SU-DHL-6 (cell line): ENCODE data around the gene CDC25B.

Experiments
- H2AFZ ChIP-seq: fragments of 200-600 bp; sonication (generic); 2 replicates; pipeline ENCODE4 v1.6.1; 2014; ENCODE audit warnings: low read depth, mild to moderate bottlenecking, moderate library complexity, mixed read lengths, antibody characterized with exemption, low read length; ENCODE audit not compliant: severe bottlenecking
- H3F3A ChIP-seq: fragments of 200-600 bp; shearing (Covaris generic); 2 replicates; pipeline ENCODE4 v1.6.0; 2016; ENCODE audit warnings: antibody characterized with exemption, mild to moderate bottlenecking; ENCODE audit not compliant: insufficient read depth
- H3K27ac ChIP-seq: fragments of 200-600 bp; sonication (generic); 2 replicates; pipeline ENCODE4 v1.5.1; 2016; ENCODE audit warnings: low read depth, mild to moderate bottlenecking, low read length, moderate library complexity, mixed read lengths
- H3K27me3 ChIP-seq: fragments of 200-600 bp; sonication (generic), shearing (Covaris generic); 2 replicates; pipeline ENCODE4 v1.6.0; 2014; ENCODE audit warnings: mild to moderate bottlenecking, low read length
- H3K36me3 ChIP-seq: fragments of 200-600 bp; sonication (generic); 2 replicates; pipeline ENCODE4 v1.6.1; 2014; ENCODE audit warnings: mild to moderate bottlenecking, low read length, mixed read lengths
- H3K4me2 ChIP-seq: fragments of 300-600, 200-600 bp; shearing (Covaris generic), sonication (generic); 2 replicates; pipeline ENCODE4 v1.6.0; 2014; ENCODE audit warnings: low read length, low read depth, mild to moderate bottlenecking; ENCODE audit not compliant: poor library complexity, severe bottlenecking
- H3K4me3 ChIP-seq: fragments of 200-600 bp; sonication (generic); 2 replicates; pipeline ENCODE4 v1.5.1; 2014; ENCODE audit warnings: antibody characterized with exemption, low read length, mild to moderate bottlenecking, mixed read lengths; ENCODE audit not compliant: insufficient read depth, poor library complexity, severe bottlenecking
- H3K79me2 ChIP-seq: fragments of 200-600 bp; sonication (generic); 2 replicates; pipeline ENCODE4 v1.6.1; 2014; ENCODE audit warnings: mild to moderate bottlenecking, low read length, moderate library complexity; ENCODE audit not compliant: insufficient read depth
- H3K9ac ChIP-seq: fragments of 200-600 bp; sonication (generic); 2 replicates; pipeline ENCODE4 v1.7.0; 2014; ENCODE audit warnings: mild to moderate bottlenecking, low read length
- H3K9me2 ChIP-seq: fragments of 200-600 bp; sonication (generic); replicated peaks from 2 replicates; pipeline ENCODE4 v1.6.1; 2014; ENCODE audit warnings: low read length; ENCODE audit not compliant: insufficient read depth
- H3K9me3 ChIP-seq: fragments of 200-600 bp; sonication (generic); 2 replicates; pipeline ENCODE4 v1.6.1; 2014; ENCODE audit warnings: low read length, mixed read lengths; ENCODE audit not compliant: insufficient read depth
- H4K20me1 ChIP-seq: fragments of 200-600 bp; sonication (generic); 2 replicates; pipeline ENCODE4 v1.6.1; 2014; ENCODE audit warnings: low read depth, mild to moderate bottlenecking, antibody characterized with exemption, low read length, moderate library complexity, mixed read lengths
- CTCF ChIP-seq: fragments of 200-600 bp; sonication (generic); IDR thresholded peaks from one replicate; pipeline ENCODE4 v1.5.1; 2017; ENCODE audit warnings: antibody characterized with exemption, mild to moderate bottlenecking, low read length, moderate library complexity; ENCODE audit not compliant: insufficient read depth, poor library complexity, severe bottlenecking
- EZH2phosphoT487 ChIP-seq: fragments of 200-600 bp; sonication (generic), shearing (Covaris generic); conservative IDR thresholded peaks from 2 replicates; pipeline ENCODE4 v1.6.1; 2018; ENCODE audit warnings: mild to moderate bottlenecking, antibody characterized with exemption, low read length, moderate library complexity, mixed read lengths

CDC25B gene

GRCh38 chr20:3795511-3796468 lies at the start of gene CDC25B:
CDC25B (plus strand) TSS chr20:3796310; CDS start chr20:3796532, 222 bp downstream.
- H3K9me3 ChIP-seq = no peaks in the 10 kb centered on the region
- no peaks in the 10 kb centered on the region for H3K27me3 ChIP-seq
- H3K4me3 ChIP-seq = peak within 1 kb of the TSS; percentile 72
- TF ChIP-seq CTCF (no peak), EZH2phosphoT487 (no peak)
- peak within 1 kb of the TSS; percentile 80 for H3K9ac ChIP-seq
- no peaks in the 10 kb centered on the region for H3F3A ChIP-seq
- H3K36me3 ChIP-seq = no peaks in the 10 kb centered on the region
- H4K20me1 ChIP-seq = no peaks in the 10 kb centered on the region
- H2AFZ ChIP-seq = peak within 1 kb of the TSS; percentile 95
- no peaks in the 10 kb centered on the region for H3K9me2 ChIP-seq
- peaks cover 12% of the 10 kb centered on the region for H3K79me2 ChIP-seq
- H3K27ac ChIP-seq = peak within 1 kb of the TSS; percentile 88
- H3K4me2 ChIP-seq = peak within 1 kb of the TSS; percentile 92

DNA sequence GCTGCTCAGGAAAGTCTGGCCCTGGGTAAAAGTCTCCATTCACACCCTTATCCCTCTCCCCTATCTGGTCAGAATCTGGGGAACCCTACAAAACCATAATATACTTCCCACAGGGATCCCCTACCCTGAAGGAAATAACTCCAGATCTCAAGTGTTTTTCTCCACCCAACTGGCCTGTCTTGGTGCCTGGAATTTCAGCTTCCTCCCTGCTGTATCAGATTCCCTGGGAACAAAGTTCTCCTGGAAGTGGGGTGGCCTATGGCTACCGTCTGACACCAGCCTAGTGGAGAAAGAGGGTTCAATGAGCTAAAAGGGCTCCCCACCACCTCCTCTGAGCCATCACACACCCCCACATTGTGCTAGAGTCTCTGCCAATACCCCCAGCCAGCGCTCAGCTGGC lies 48.6 kb upstream of the CDC25B start:
- Histone ChIP-seq H3K4me3 (no peak overlapping the region), H3K36me3 (no peaks in the 10 kb centered on the region), H3K9ac (no peak overlapping the region), H3F3A (no peaks in the 10 kb centered on the region), H3K27me3 (no peaks in the 10 kb centered on the region), H3K79me2 (no peaks in the 10 kb centered on the region), H3K9me2 (no peaks in the 10 kb centered on the region), H4K20me1 (no peaks in the 10 kb centered on the region; the same call in 1 of the 2 replicates), H2AFZ (no peak overlapping the region), H3K4me2 (no peak overlapping the region), H3K27ac (no peak overlapping the region), H3K9me3 (no peaks in the 10 kb centered on the region)
- TF ChIP-seq CTCF (no peak), EZH2phosphoT487 (no peak)

GRCh38 chr20:3748073-3748472 lies 48.0 kb upstream of the CDC25B start:
- Histone ChIP-seq H2AFZ (no peak overlapping the region), H3K79me2 (no peaks in the 10 kb centered on the region), H3K27ac (no peak overlapping the region), H3K9ac (no peak overlapping the region), H4K20me1 (no peaks in the 10 kb centered on the region; the same call in 1 of the 2 replicates), H3K4me3 (no peak overlapping the region), H3K4me2 (no peak overlapping the region), H3K36me3 (no peaks in the 10 kb centered on the region), H3F3A (no peaks in the 10 kb centered on the region), H3K27me3 (no peaks in the 10 kb centered on the region), H3K9me3 (no peaks in the 10 kb centered on the region), H3K9me2 (no peaks in the 10 kb centered on the region)
- no peak for TF ChIP-seq CTCF
- TF ChIP-seq EZH2phosphoT487 = no peak
